ENCODE results near the gene OR2A5. TPM values are rescaled to one million over a fixed set of nuclear protein-coding genes. Genes with fewer than 3 reads are reported as not detected.

The OR2A5 gene
- total and polyA plus RNA-seq, 4 donors = not detected

DNA sequence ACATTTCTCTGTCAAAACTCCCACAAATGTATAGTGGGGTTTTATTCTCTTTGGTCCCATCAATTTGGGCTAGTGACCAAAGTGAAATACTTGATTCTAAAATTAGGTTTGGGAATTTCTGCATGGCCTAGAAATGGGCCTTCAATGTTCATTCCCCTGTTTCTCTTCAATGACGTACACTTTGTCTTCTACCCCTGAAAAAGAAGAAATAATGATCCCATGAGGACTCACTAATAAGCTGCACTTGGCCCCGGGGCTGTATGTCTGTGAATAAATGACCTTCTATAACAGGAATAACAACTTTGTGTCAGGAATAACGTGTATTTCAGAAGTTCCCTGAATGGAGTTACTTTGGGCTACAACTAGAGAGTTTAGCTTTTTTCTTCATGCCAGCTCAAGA lies 28.4 kb upstream of the OR2A5 start:
- peaks cover 0 to 1% (median 0%) of the 10 kb centered on the region in 4 donors for H3K9me3 ChIP-seq (ENCODE audit: control insufficient read depth in 4 of 4, insufficient read depth in 3 of 4, low read length in 3 of 4)
- H3K27ac ChIP-seq (ENCODE audit: low read depth in 1 of 2, low read length in 1 of 2) = no peak overlapping the region
- DNase-seq = no peak
- no peak for ATAC-seq (ENCODE audit: insufficient read depth, low FRiP score)
- H3K27me3 ChIP-seq (ENCODE audit: control insufficient read depth in 3 of 3, insufficient read depth in 3 of 3, low read length in 2 of 3) = no peaks in the 10 kb centered on the region
- 59 to 63% methylated on average over 3 of the region's 3 CpGs for WGBS, 2 donors
- TF ChIP-seq, protein P1, sequence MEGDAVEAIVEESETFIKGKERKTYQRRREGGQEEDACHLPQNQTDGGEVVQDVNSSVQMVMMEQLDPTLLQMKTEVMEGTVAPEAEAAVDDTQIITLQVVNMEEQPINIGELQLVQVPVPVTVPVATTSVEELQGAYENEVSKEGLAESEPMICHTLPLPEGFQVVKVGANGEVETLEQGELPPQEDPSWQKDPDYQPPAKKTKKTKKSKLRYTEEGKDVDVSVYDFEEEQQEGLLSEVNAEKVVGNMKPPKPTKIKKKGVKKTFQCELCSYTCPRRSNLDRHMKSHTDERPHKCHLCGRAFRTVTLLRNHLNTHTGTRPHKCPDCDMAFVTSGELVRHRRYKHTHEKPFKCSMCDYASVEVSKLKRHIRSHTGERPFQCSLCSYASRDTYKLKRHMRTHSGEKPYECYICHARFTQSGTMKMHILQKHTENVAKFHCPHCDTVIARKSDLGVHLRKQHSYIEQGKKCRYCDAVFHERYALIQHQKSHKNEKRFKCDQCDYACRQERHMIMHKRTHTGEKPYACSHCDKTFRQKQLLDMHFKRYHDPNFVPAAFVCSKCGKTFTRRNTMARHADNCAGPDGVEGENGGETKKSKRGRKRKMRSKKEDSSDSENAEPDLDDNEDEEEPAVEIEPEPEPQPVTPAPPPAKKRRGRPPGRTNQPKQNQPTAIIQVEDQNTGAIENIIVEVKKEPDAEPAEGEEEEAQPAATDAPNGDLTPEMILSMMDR (IDR thresholded peaks at IDR 0.05; ENCODE audit: control extremely low read depth, extremely low read depth) = no peak
- H3K36me3 ChIP-seq (ENCODE audit: control insufficient read depth in 4 of 4, insufficient read depth in 4 of 4, low read length in 4 of 4) = no peaks in the 10 kb centered on the region
- no peak overlapping the region for H3K9ac ChIP-seq (ENCODE audit: insufficient read depth in 1 of 2, low read length in 2 of 2)
- H3K4me3 ChIP-seq = no peak overlapping the region
- no peaks in the 10 kb centered on the region for H3K4me1 ChIP-seq (ENCODE audit: control insufficient read depth in 5 of 5, insufficient read depth in 5 of 5, low read length in 5 of 5)

DNA sequence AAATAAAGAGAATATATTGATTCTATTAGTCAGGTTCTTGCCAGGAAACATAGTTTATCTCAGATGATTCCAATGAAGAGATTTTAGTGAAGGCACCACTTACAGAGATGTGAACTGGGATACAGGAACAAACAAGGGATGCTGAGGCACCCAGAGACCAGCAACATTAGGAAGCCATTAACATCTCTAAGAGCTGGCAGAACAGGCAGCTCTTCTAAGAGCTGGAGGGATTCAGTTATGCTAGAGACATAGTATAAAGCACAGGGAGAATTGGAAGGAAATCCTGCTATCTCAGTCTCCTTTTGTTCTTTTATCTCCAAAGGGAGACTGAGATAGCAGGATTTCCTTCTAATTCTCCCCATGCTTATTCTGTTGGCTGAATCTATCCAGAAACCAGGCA lies 26.6 kb upstream of the OR2A5 start:
- no peak overlapping the region for H3K4me3 ChIP-seq

DNA sequence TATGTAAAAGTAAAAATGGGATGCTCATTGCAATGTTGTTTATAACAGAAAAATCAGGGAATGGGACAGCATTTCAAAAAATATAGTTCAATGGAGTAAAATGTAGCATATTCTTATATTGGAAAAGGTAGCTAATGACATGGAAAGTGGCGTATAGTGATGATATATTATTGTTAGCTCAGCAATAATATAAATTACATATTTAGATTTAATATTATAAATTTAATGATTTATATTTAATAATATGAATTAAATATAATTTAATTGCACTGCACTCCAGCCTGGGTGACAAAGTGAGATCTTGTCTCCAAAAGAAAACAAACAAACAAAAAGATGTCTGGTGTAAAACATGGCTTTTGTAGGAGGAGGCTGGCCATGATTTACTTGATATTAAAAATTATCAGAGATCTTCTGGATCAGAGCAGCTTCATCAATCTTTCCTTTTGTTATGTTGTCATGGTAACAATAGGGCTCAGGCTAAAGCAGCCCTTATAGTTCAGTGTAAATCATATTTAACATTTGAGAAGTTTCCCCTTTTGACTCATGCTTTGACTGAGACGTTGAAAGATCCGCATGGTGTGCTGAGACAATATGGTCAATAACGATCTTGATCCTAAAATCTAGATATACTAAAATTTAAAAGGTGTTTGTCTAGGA lies 25.4 kb upstream of the OR2A5 start:
- H3K4me1 ChIP-seq (ENCODE audit: control insufficient read depth in 5 of 5, insufficient read depth in 5 of 5, low read length in 5 of 5) = no peaks in the 10 kb centered on the region
- no peak overlapping the region for H3K4me3 ChIP-seq
- TF ChIP-seq, protein P1 (IDR thresholded peaks at IDR 0.05; ENCODE audit: control extremely low read depth, extremely low read depth) = no peak

More for the DNA sequence above, 26.6 kb upstream of the OR2A5 start:
- Histone ChIP-seq H3K4me1 (ENCODE audit: control insufficient read depth in 5 of 5, insufficient read depth in 5 of 5, low read length in 5 of 5) (no peaks in the 10 kb centered on the region), H3K9ac (ENCODE audit: insufficient read depth in 1 of 2, low read length in 2 of 2) (no peak overlapping the region), H3K9me3 (ENCODE audit: control insufficient read depth in 4 of 4, insufficient read depth in 3 of 4, low read length in 3 of 4) (peaks cover 0 to 1% (median 0%) of the 10 kb centered on the region in 4 donors), H3K27me3 (ENCODE audit: control insufficient read depth in 3 of 3, insufficient read depth in 3 of 3, low read length in 2 of 3) (no peaks in the 10 kb centered on the region), H3K27ac (ENCODE audit: low read depth in 1 of 2, low read length in 1 of 2) (no peak overlapping the region), H3K36me3 (ENCODE audit: control insufficient read depth in 4 of 4, insufficient read depth in 4 of 4, low read length in 4 of 4) (no peaks in the 10 kb centered on the region)
- TF ChIP-seq, protein P1 (IDR thresholded peaks at IDR 0.05; ENCODE audit: control extremely low read depth, extremely low read depth) = no peak
- no peak for DNase-seq
- ATAC-seq (ENCODE audit: insufficient read depth, low FRiP score) = no peak

DNA sequence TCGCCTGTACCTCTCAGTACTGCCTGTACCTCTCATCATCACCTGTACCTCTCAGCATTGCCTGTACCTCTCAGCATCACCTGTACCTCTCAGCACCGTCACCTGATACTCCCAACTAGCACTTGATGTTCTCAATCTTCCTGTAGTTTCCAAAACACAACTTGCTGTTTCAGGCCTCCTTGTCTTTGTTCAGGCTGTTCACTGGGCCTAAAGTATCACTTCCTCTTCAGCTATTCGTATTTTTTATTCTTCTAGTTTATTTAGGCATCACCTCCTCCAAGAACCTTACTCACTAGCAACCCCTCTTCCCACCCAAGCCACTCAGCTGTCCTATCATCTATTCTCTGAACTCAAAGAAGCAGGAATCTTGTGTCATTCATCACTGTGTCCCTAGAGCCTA lies 24.5 kb upstream of the OR2A5 start:
- TF ChIP-seq, protein P1 (IDR thresholded peaks at IDR 0.05; ENCODE audit: control extremely low read depth, extremely low read depth) = no peak
- H3K4me1 ChIP-seq (ENCODE audit: control insufficient read depth in 5 of 5, insufficient read depth in 5 of 5, low read length in 5 of 5) = no peaks in the 10 kb centered on the region
- H3K36me3 ChIP-seq (ENCODE audit: control insufficient read depth in 4 of 4, insufficient read depth in 4 of 4, low read length in 4 of 4) = no peaks in the 10 kb centered on the region
- WGBS, 2 donors = 74% methylated on average over 3 of the region's 3 CpGs
- H3K9ac ChIP-seq (ENCODE audit: insufficient read depth in 1 of 2, low read length in 2 of 2) = no peak overlapping the region
- H3K4me3 ChIP-seq = no peak overlapping the region
- DNase-seq = no peak
- H3K27me3 ChIP-seq (ENCODE audit: control insufficient read depth in 3 of 3, insufficient read depth in 3 of 3, low read length in 2 of 3) = peaks cover 0 to 3% (median 0%) of the 10 kb centered on the region in 3 donors
- no peak for ATAC-seq (ENCODE audit: insufficient read depth, low FRiP score)
- no peak overlapping the region for H3K27ac ChIP-seq (ENCODE audit: low read depth in 1 of 2, low read length in 1 of 2)
- H3K9me3 ChIP-seq (ENCODE audit: control insufficient read depth in 4 of 4, insufficient read depth in 3 of 4, low read length in 3 of 4) = peaks cover 0 to 1% (median 0%) of the 10 kb centered on the region in 4 donors

More for the DNA sequence above, 25.4 kb upstream of the OR2A5 start:
- H3K9ac ChIP-seq (ENCODE audit: insufficient read depth in 1 of 2, low read length in 2 of 2) = no peak overlapping the region
- H3K9me3 ChIP-seq (ENCODE audit: control insufficient read depth in 4 of 4, insufficient read depth in 3 of 4, low read length in 3 of 4) = peaks cover 0 to 1% (median 0%) of the 10 kb centered on the region in 4 donors
- 84 to 90% methylated on average over 4 of the region's 4 CpGs for WGBS, 2 donors
- no peak for DNase-seq
- ATAC-seq (ENCODE audit: insufficient read depth, low FRiP score) = no peak
- H3K27ac ChIP-seq (ENCODE audit: low read depth in 1 of 2, low read length in 1 of 2) = no peak overlapping the region
- H3K36me3 ChIP-seq (ENCODE audit: control insufficient read depth in 4 of 4, insufficient read depth in 4 of 4, low read length in 4 of 4) = no peaks in the 10 kb centered on the region
- no peaks in the 10 kb centered on the region for H3K27me3 ChIP-seq (ENCODE audit: control insufficient read depth in 3 of 3, insufficient read depth in 3 of 3, low read length in 2 of 3)
